Neural cell (in vitro differentiated cells): Measurements from ENCODE around the gene PHOSPHO2.

Experiments used
- EP300 ChIP-seq: fragments of 450-650 bp; conservative IDR thresholded peaks from 2 replicates; pipeline ENCODE4 v1.6.1; 2014; ENCODE audit warnings: antibody characterized with exemption, mild to moderate bottlenecking, moderate library complexity; ENCODE audit not compliant: poor library complexity, severe bottlenecking
- POLR2AphosphoS5 ChIP-seq: IDR thresholded peaks from 2 replicates; pipeline ENCODE4 v1.6.1; 2012
- TAF1 ChIP-seq: IDR thresholded peaks from 2 replicates; pipeline ENCODE4 v1.6.1; 2012; ENCODE audit warnings: low read depth
- TF ChIP-seq, protein P1 (sequence below): fragments of 450-650 bp; IDR thresholded peaks from 2 replicates; pipeline ENCODE4 v1.5.1; 2014; ENCODE audit warnings: antibody characterized with exemption, mild to moderate bottlenecking, moderate library complexity; ENCODE audit not compliant: poor library complexity, severe bottlenecking
- TF ChIP-seq, protein P2 (sequence below): IDR thresholded peaks from 2 replicates; pipeline ENCODE4 v1.6.1; 2012; ENCODE audit warnings: borderline replicate concordance

- TF ChIP-seq, protein P1, sequence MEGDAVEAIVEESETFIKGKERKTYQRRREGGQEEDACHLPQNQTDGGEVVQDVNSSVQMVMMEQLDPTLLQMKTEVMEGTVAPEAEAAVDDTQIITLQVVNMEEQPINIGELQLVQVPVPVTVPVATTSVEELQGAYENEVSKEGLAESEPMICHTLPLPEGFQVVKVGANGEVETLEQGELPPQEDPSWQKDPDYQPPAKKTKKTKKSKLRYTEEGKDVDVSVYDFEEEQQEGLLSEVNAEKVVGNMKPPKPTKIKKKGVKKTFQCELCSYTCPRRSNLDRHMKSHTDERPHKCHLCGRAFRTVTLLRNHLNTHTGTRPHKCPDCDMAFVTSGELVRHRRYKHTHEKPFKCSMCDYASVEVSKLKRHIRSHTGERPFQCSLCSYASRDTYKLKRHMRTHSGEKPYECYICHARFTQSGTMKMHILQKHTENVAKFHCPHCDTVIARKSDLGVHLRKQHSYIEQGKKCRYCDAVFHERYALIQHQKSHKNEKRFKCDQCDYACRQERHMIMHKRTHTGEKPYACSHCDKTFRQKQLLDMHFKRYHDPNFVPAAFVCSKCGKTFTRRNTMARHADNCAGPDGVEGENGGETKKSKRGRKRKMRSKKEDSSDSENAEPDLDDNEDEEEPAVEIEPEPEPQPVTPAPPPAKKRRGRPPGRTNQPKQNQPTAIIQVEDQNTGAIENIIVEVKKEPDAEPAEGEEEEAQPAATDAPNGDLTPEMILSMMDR, result no peak
- TF ChIP-seq, protein P2, sequence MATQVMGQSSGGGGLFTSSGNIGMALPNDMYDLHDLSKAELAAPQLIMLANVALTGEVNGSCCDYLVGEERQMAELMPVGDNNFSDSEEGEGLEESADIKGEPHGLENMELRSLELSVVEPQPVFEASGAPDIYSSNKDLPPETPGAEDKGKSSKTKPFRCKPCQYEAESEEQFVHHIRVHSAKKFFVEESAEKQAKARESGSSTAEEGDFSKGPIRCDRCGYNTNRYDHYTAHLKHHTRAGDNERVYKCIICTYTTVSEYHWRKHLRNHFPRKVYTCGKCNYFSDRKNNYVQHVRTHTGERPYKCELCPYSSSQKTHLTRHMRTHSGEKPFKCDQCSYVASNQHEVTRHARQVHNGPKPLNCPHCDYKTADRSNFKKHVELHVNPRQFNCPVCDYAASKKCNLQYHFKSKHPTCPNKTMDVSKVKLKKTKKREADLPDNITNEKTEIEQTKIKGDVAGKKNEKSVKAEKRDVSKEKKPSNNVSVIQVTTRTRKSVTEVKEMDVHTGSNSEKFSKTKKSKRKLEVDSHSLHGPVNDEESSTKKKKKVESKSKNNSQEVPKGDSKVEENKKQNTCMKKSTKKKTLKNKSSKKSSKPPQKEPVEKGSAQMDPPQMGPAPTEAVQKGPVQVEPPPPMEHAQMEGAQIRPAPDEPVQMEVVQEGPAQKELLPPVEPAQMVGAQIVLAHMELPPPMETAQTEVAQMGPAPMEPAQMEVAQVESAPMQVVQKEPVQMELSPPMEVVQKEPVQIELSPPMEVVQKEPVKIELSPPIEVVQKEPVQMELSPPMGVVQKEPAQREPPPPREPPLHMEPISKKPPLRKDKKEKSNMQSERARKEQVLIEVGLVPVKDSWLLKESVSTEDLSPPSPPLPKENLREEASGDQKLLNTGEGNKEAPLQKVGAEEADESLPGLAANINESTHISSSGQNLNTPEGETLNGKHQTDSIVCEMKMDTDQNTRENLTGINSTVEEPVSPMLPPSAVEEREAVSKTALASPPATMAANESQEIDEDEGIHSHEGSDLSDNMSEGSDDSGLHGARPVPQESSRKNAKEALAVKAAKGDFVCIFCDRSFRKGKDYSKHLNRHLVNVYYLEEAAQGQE, result no peak
- no peak for TF ChIP-seq POLR2AphosphoS5
- TF ChIP-seq TAF1, result no peak
- TF ChIP-seq EP300, result no peak
Measured at GRCh38 chr2:169676357-169676756, 17.9 kb upstream of the PHOSPHO2 start.
